Natural killer cell (primary cell): ENCODE measurements around the gene SH3GLB1. TPM values are rescaled to one million over a fixed set of nuclear protein-coding genes. Genes with fewer than 3 reads are reported as not detected.

ENCODE experiments used
- ATAC-seq, 3 donors: fragments of 150-1000 bp in 2 of 3; fragments of 200-7000 bp in 1 of 3; cut with Tn5 transposase; 1 replicate in 1 of 3; 2 replicates in 2 of 3; pipeline ENCODE4 v1.10.0; 2021; ENCODE audit warnings: mild to moderate bottlenecking in 2 of 3, moderate library complexity in 2 of 3
- DNase-seq, 2 donors: peaks; one replicate each; pipeline versions ENCODE4 v3.0.0 to v3.0.0-alpha.2; 2013 to 2021; ENCODE audit warnings: mixed read lengths in 1 of 2
- H3K27ac ChIP-seq: one replicate; pipeline ENCODE4 v1.5.1; 2013; ENCODE audit warnings: mild to moderate bottlenecking, low read length
- H3K27me3 ChIP-seq: one replicate; pipeline ENCODE4 v1.6.1; 2013; ENCODE audit warnings: low read length; ENCODE audit not compliant: control insufficient read depth, insufficient read depth
- H3K36me3 ChIP-seq: one replicate; pipeline ENCODE4 v1.6.1; 2013; ENCODE audit warnings: low read length; ENCODE audit not compliant: control insufficient read depth, insufficient read depth
- H3K4me1 ChIP-seq: one replicate; pipeline ENCODE4 v1.6.1; 2013; ENCODE audit warnings: low read length; ENCODE audit not compliant: control insufficient read depth, insufficient read depth
- H3K4me3 ChIP-seq: one replicate; pipeline ENCODE4 v1.5.1; 2013; ENCODE audit warnings: low read length
- H3K9me3 ChIP-seq: one replicate; pipeline ENCODE4 v1.6.1; 2013; ENCODE audit warnings: low read length; ENCODE audit not compliant: control insufficient read depth, insufficient read depth
- H3K27ac Mint-ChIP-seq, 2 donors: one replicate each; pipeline ENCODE4 v1.8.0; 2022; ENCODE audit warnings: mild to moderate bottlenecking in 2 of 2, mixed read lengths in 2 of 2, moderate library complexity in 1 of 2
- H3K27me3 Mint-ChIP-seq, 2 donors: one replicate each; pipeline ENCODE4 v1.8.0; 2022; ENCODE audit warnings: low read depth in 2 of 2, mixed read lengths in 2 of 2
- H3K36me3 Mint-ChIP-seq: one replicate; pipeline ENCODE4 v1.8.0; 2022; ENCODE audit warnings: mixed read lengths
- H3K4me1 Mint-ChIP-seq, 2 donors: one replicate each; pipeline ENCODE4 v1.8.0; 2022; ENCODE audit warnings: mixed read lengths in 2 of 2
- H3K4me3 Mint-ChIP-seq: one replicate; pipeline ENCODE4 v1.8.0; 2022; ENCODE audit warnings: mild to moderate bottlenecking, moderate library complexity, mixed read lengths
- H3K9me3 Mint-ChIP-seq, 2 donors: one replicate each; pipeline ENCODE4 v1.8.0; 2022; ENCODE audit warnings: mixed read lengths in 2 of 2
- CTCF ChIP-seq: fragments of 200-600 bp; IDR thresholded peaks from one replicate; pipeline ENCODE4 v1.8.0; 2022; ENCODE audit warnings: antibody characterized with exemption
- WGBS: methylation state at CpG from one replicate; pipeline ENCODE4 v1.1.7; 2013; ENCODE audit warnings: missing lambda C conversion rate; ENCODE audit not compliant: insufficient coverage; 5-methylcytosine and 5-hydroxymethylcytosine counted together
- intact Hi-C: fragments of 100-400 bp; cut with micrococcal nuclease; formaldehyde crosslinking; loops from one replicate; pipeline ENCODE4 v1.14.2; 2022
- total RNA-seq, 4 donors: library from RNA; stranded (reverse); fragments of 120-200 nt in 1 of 4; gene quantifications; one replicate each; pipeline versions ENCODE4 v1.2.3 to v1.2.4, GENCODE V29; 2013 to 2022

Gene SH3GLB1
- total RNA-seq, 3 donors from 2014 or later (not counting 1 experiment from before 2014, with no cell fraction given): 98.1 to 114 (median 109) TPM

- TF ChIP-seq CTCF: no peak
- WGBS: 92% methylated on average over 14 of the region's 14 CpGs
- H3K27me3 Mint-ChIP-seq: peaks cover 17 to 19% of the 10 kb centered on the region in 2 donors
- Histone ChIP-seq H3K4me3 (no peak overlapping the region), H3K9me3 (no peaks in the 10 kb centered on the region), H3K27ac (no peak overlapping the region), H3K27me3 (no peaks in the 10 kb centered on the region), H3K36me3 (no peaks in the 10 kb centered on the region), H3K4me1 (no peaks in the 10 kb centered on the region)
- no peak overlapping the region for H3K4me3 Mint-ChIP-seq
- H3K9me3 Mint-ChIP-seq: peaks cover 2 to 3% of the 10 kb centered on the region in 2 donors
- H3K36me3 Mint-ChIP-seq: no peaks in the 10 kb centered on the region
- no peak overlapping the region for H3K27ac Mint-ChIP-seq
- no peak for DNase-seq
- intact Hi-C loops: no loop called here
- peaks cover 0 to 4% of the 10 kb centered on the region in 2 donors for H3K4me1 Mint-ChIP-seq
- ATAC-seq: no peak
Observed at GRCh38 chr1:86757272-86757984, 53.1 kb downstream of the SH3GLB1 start.

GRCh38 chr1:86758570-86758969, 54.2 kb downstream of the SH3GLB1 start:
- no peak overlapping the region for H3K4me3 ChIP-seq
- H3K36me3 ChIP-seq: no peaks in the 10 kb centered on the region
- H3K36me3 Mint-ChIP-seq: no peaks in the 10 kb centered on the region
- H3K4me1 ChIP-seq: no peaks in the 10 kb centered on the region
- H3K27ac Mint-ChIP-seq: no peak overlapping the region
- H3K4me1 Mint-ChIP-seq: peaks cover 0 to 4% of the 10 kb centered on the region in 2 donors
- peaks cover 17 to 21% of the 10 kb centered on the region in 2 donors for H3K27me3 Mint-ChIP-seq
- no peaks in the 10 kb centered on the region for H3K27me3 ChIP-seq
- no peak overlapping the region for H3K27ac ChIP-seq
- DNase-seq (no peak), ATAC-seq (no peak)
- TF ChIP-seq CTCF: no peak
- H3K9me3 ChIP-seq: no peaks in the 10 kb centered on the region
- peaks cover 2 to 3% of the 10 kb centered on the region in 2 donors for H3K9me3 Mint-ChIP-seq
- intact Hi-C loops: no loop called here
- H3K4me3 Mint-ChIP-seq: no peak overlapping the region
- 85% methylated on average over 2 of the region's 3 CpGs for WGBS

GRCh38 chr1:86760199-86760598, 55.8 kb downstream of the SH3GLB1 start:
- intact Hi-C loops: no loop called here
- peaks cover 13% of the 10 kb centered on the region in 2 donors for H3K27me3 Mint-ChIP-seq
- DNase-seq: no peak

More at GRCh38 chr1:86760199-86760598, 55.8 kb downstream of the SH3GLB1 start:
- H3K27ac Mint-ChIP-seq: no peak overlapping the region
- whole genome bisulfite sequencing: 63% methylated on average over 1 of the region's 1 CpG
- no peak overlapping the region for H3K4me3 ChIP-seq
- no peaks in the 10 kb centered on the region for H3K4me1 Mint-ChIP-seq
- H3K27me3 ChIP-seq: no peaks in the 10 kb centered on the region
- peaks cover 2 to 3% of the 10 kb centered on the region in 2 donors for H3K9me3 Mint-ChIP-seq
- no peak overlapping the region for H3K4me3 Mint-ChIP-seq
- no peak for ATAC-seq
- H3K36me3 ChIP-seq: no peaks in the 10 kb centered on the region
- H3K27ac ChIP-seq: no peak overlapping the region
- H3K36me3 Mint-ChIP-seq: no peaks in the 10 kb centered on the region
- H3K9me3 ChIP-seq: no peaks in the 10 kb centered on the region
- no peak for TF ChIP-seq CTCF
- no peaks in the 10 kb centered on the region for H3K4me1 ChIP-seq
